ENCODE data around the gene MYO3B.
A peak's percentile ranks its signal among the peaks of the same experiment; 100 is the strongest.

MYO3B gene

DNA sequence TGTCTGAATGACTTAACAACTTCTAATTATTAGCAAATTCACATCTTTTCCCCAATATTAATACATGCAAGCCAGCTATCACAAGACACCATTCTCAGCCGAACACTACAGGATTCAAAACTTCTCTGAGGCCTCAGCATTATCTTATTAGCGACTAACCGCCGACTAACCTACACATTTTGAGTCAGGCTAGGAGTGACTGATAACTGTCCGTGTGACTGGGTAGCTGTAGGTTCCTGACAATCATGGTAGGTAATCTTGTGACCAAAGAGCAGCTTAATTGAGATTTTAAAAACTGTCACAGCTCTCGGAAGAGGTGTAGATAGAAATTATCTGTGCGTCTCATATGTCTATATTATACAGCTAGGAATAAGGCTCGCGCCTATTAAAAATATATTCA lies 493.1 kb downstream of the MYO3B start:
- no peak for TF ChIP-seq ZBTB7A (IDR thresholded peaks at IDR 0.05; ENCODE audit: low read depth)
- TF ChIP-seq, protein P1, sequence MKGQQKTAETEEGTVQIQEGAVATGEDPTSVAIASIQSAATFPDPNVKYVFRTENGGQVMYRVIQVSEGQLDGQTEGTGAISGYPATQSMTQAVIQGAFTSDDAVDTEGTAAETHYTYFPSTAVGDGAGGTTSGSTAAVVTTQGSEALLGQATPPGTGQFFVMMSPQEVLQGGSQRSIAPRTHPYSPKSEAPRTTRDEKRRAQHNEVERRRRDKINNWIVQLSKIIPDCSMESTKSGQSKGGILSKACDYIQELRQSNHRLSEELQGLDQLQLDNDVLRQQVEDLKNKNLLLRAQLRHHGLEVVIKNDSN (IDR thresholded peaks at IDR 0.05), result no peak
- no peak for TF ChIP-seq MAX (IDR thresholded peaks at IDR 0.05)
- TF ChIP-seq NFIC (IDR thresholded peaks at IDR 0.05), result no peak
- no peak for TF ChIP-seq CREB1 (IDR thresholded peaks at IDR 0.05; ENCODE audit: low read depth)
- TF ChIP-seq CEBPB (IDR thresholded peaks at IDR 0.05), result no peak
- no peak for TF ChIP-seq REST (IDR thresholded peaks at IDR 0.05; ENCODE audit: low read depth)
- no peak for TF ChIP-seq EGR1 (IDR thresholded peaks at IDR 0.05)
- no peak for TF ChIP-seq TCF12 (IDR thresholded peaks at IDR 0.05; ENCODE audit: low read depth)
- TF ChIP-seq YY1 (IDR thresholded peaks at IDR 0.05; ENCODE audit: low read depth), result no peak
- no peak for TF ChIP-seq EP300 (IDR thresholded peaks at IDR 0.05; ENCODE audit: borderline replicate concordance)

DNA sequence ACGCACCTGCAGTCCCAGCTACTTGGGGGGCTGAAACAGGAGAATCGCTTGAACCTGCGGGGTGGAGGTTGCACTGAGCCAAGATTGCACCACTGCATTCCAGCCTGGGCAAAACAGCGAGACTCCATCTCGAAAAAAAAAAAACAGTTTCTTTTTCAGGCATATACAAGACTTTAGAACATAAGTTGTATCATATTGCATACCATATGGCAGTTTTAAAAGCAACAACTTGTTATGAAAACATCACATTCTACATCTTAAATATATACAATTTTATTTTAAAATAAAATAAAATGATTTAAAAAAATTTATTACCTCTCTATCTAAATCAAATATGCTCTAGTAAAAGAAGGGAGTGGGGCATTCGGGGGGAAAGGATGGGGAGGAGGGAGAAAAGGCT lies 497.8 kb downstream of the MYO3B start:
- TF ChIP-seq EGR1 (IDR thresholded peaks at IDR 0.05), result no peak
- no peak for TF ChIP-seq CREB1 (IDR thresholded peaks at IDR 0.05; ENCODE audit: low read depth)
- no peak for TF ChIP-seq CEBPB (IDR thresholded peaks at IDR 0.05)
- no peak for TF ChIP-seq REST (IDR thresholded peaks at IDR 0.05; ENCODE audit: low read depth)
- TF ChIP-seq MAX (IDR thresholded peaks at IDR 0.05), result no peak
- TF ChIP-seq NFIC (IDR thresholded peaks at IDR 0.05), result no peak

DNA sequence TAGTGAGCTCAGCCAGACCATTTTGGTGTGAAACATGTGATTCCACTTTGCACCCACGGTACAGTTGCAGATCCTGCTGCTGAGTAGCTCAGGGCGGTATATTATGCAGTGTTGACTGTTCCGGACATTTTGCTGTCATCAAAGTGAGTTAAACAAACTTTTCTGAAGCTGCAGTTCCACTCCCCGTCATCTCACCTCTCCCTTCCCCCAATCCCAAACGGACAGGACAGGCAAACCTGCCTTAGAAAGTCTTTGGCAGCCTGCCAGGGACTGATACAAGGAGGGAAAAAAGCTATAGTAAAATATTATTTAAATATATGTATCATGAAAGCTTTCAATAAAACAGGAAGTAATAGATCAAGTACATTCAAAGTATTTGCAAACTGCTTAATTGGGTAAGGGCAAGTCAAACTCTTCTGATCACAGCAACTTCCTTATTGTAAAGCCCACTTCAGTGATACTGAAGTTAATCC lies 501.7 kb downstream of the MYO3B start:
- no peak for TF ChIP-seq CREB1 (IDR thresholded peaks at IDR 0.05; ENCODE audit: low read depth)
- peak; percentile 37; the same call in 1 of the 2 replicates for TF ChIP-seq NFIC (IDR thresholded peaks at IDR 0.05)
- no peak for TF ChIP-seq ZBTB7A (IDR thresholded peaks at IDR 0.05; ENCODE audit: low read depth)
- TF ChIP-seq TAF1 (IDR thresholded peaks at IDR 0.05; ENCODE audit: low read depth), result no peak
- no peak for TF ChIP-seq REST (IDR thresholded peaks at IDR 0.05; ENCODE audit: low read depth)
- no peak for TF ChIP-seq EP300 (IDR thresholded peaks at IDR 0.05; ENCODE audit: borderline replicate concordance)
- no peak for TF ChIP-seq TEAD4 (IDR thresholded peaks at IDR 0.05)

- TF ChIP-seq CEBPB (IDR thresholded peaks at IDR 0.05) (no peak), TEAD4 (IDR thresholded peaks at IDR 0.05) (no peak), ZBTB7A (IDR thresholded peaks at IDR 0.05; ENCODE audit: low read depth) (no peak), TCF12 (IDR thresholded peaks at IDR 0.05; ENCODE audit: low read depth) (no peak), EGR1 (IDR thresholded peaks at IDR 0.05) (no peak), REST (IDR thresholded peaks at IDR 0.05; ENCODE audit: low read depth) (no peak), RAD21 (IDR thresholded peaks at IDR 0.05; ENCODE audit: low read depth) (no peak), NFIC (IDR thresholded peaks at IDR 0.05) (no peak), FOXM1 (IDR thresholded peaks at IDR 0.05; ENCODE audit: borderline replicate concordance, low read depth) (no peak), MAX (IDR thresholded peaks at IDR 0.05) (no peak), EP300 (IDR thresholded peaks at IDR 0.05; ENCODE audit: borderline replicate concordance) (no peak), CREB1 (IDR thresholded peaks at IDR 0.05; ENCODE audit: low read depth) (no peak), YY1 (IDR thresholded peaks at IDR 0.05; ENCODE audit: low read depth) (no peak), TAF1 (IDR thresholded peaks at IDR 0.05; ENCODE audit: low read depth) (no peak)
- TF ChIP-seq, protein P1 (IDR thresholded peaks at IDR 0.05), result no peak
Observed at GRCh38 chr2:170680172-170680941, 502.4 kb downstream of the MYO3B start.
